ENCODE measurements around the gene ULK2.

DNA sequence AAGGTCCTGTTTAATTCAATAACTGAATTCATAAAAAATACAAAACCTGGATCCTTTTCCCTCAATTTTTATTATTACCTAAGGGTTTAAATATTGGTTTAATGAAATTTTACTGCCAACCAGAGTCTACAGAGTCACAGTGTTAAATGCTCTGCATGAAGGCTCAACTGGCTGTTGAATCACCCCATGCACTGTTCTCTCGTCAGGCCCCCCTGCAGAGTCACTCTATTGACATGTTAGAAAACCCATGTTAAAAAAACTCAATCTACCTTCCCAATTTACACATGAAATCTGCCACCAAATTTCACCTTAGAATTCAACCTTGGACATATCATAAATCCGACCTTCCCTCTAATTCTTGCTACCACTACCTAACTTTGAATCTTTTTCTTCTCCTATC lies 43.3 kb upstream of the ULK2 start:
- TF ChIP-seq CTCF (conservative IDR thresholded peaks at IDR 0.05; ENCODE audit: low read length): no peak
- TF ChIP-seq EZH2phosphoT487 (IDR thresholded peaks at IDR 0.05; ENCODE audit: borderline replicate concordance): no peak

Measured in Loucy (cell line).